ENCODE measurements around the gene PPP2R5C.

GRCh38 chr14:101844751-101845150 is 83.2 kb downstream of the PPP2R5C start:
- TF ChIP-seq SP1 (IDR thresholded peaks at IDR 0.05; ENCODE audit: low read depth, low read length) (no peak), CHD1 (IDR thresholded peaks at IDR 0.05; ENCODE audit: low read depth, low read length) (no peak), EZH2 (IDR thresholded peaks at IDR 0.05; ENCODE audit: low read depth, low read length, severe bottlenecking) (no peak), SUZ12 (IDR thresholded peaks at IDR 0.05; ENCODE audit: low read length) (no peak), GTF2F1 (IDR thresholded peaks at IDR 0.05; ENCODE audit: borderline replicate concordance, low read depth, low read length) (no peak)
